C1 segment of cervical spinal cord (tissue), 14 donors: ENCODE data around the gene OSBP2.
A peak's percentile ranks its signal among the peaks of the same experiment; 100 is the strongest.

Experiments used
- DNase-seq, 14 donors: peaks; one replicate each; lab custom pipeline; 2025; lab: John Stamatoyannopoulos, UW

The OSBP2 gene

DNA sequence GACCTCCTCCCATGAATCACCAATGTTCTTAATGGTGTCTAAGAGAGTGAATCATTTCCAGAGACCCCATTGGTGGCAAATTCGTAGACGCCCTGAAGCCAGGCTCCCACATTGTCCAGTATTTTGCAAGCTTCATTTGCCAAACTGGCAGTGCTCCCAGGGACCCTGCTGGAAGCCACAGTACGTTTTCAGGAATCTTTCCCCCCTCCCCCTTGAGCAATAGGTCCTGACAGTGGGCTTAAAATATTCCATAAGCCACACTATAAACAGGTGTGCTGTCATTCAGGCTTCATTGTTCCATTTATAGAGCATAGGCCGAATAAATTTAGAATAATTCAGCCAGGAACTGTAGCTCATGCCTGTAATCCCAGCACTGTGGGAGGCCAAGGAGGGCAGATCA lies 148.6 kb downstream of the OSBP2 start:
- peak in 1 of 14 donors; percentile 24 for DNase-seq

DNA sequence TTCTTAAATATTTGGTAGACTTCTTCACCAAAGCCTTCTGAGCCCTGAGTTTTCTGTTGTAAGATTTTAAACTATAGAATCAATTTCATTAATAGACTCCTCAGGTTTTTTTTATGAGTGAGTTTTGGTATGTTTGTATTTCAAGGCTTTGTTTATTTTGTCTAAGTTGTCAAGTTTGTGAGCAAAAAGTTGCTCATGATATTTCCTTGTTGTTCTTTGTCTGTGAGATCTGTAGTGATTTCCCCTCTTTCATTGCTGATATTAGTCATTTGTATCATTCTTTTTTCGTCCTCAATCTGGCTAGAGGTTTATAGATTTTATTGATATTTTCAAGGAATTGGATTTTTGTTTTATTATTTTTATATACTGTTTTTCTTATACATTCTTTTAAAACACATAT lies 152.9 kb downstream of the OSBP2 start:
- DNase-seq = no peak

GRCh38 chr22:30855266-30855665 lies 160.6 kb downstream of the OSBP2 start:
- DNase-seq = no peak

- DNase-seq = no peak
These were observed 161.2 kb downstream of the OSBP2 start for GRCh38 chr22:30855677-30856518.

DNA sequence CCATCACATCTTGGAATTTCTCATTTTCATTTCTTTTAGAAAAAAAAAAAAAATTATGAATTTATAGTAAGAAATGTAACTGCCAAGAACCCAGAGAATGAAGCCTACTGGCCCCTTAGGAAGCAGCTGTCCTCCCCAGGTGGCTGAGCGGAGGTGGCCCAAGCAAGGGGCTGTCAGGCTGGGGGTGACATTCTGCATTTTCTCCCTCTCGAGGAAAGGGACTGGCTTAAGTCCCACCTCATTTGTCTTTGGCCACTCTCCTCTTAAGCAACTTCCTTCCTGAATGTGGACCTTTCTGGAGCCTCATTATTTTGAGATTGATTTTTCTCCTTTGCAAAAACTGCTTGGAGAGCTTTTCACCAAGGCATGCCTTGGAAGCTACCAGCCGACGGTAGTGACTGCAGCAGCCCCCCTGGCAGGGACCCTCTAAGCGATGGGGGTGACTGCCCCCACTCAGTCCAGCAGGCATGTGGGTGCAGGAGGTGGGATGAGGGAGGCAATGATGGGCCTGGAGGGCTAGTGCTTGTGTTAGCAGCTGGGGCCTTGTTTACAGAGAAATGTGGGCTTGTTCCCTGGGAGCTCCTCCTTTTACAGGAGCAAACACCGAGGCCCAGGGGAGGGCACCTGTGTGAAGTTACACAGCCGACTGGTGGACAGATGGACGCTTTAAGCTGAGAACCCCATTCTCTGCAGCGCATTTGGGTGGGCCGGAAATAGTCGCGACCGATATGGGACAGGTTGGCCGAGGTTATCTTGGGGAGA lies 162.2 kb downstream of the OSBP2 start:
- no peak for DNase-seq

DNA sequence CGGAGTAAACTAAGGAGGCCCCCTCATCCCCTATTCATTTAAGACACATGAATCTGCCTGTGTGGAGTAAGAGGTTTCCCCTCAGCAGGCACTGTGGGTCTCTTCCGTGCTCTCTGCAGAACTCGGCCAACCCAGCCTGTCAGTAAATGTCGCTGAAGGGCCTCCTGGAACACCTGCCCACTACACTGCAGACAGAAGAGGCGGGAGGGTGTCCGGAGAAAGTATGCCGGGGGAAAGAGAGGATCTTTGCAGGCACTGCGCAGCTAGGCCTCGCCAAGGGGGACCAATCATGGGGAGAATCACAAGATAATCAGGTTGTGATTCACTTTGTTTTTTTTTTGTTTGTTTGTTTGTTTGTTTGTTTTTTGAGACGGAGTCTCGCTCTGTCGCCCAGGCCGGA lies 163.1 kb downstream of the OSBP2 start:
- DNase-seq = no peak

DNA sequence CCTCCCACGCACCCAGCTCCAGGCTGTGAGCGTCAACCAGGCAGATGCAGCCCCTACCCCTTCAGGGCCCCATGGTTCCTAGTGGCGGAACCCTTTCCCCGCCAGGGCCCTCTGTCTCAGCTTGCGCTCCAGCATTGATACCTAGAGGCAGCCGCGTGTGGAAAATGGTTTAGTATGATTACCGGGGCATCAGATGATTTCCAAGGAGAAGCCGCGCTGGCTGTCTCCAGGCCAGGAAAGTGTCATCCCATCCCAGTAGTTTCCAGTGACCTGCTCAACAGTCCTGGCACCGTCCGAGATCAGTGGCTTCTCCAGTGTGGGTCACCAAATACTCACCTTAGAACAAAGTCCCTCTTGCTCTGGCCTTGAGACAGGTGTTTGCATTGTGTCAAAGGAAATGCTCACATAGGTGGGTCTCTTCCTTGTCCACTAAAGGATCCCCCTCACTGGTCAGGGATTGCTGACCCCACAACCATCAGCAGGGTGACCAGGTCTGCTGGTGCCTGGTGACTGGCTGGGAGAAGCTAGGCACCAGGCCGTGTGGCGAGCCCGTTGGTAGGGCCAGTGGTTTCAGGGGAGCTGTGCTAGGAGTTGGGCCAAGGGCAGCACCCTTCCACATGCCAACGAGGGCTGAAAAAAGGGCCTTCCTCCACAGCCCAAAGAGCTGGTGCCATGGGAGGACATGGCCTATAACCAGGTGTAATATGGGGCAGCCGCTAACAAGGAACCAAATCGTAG lies 164.5 kb downstream of the OSBP2 start:
- DNase-seq = no peak

DNA sequence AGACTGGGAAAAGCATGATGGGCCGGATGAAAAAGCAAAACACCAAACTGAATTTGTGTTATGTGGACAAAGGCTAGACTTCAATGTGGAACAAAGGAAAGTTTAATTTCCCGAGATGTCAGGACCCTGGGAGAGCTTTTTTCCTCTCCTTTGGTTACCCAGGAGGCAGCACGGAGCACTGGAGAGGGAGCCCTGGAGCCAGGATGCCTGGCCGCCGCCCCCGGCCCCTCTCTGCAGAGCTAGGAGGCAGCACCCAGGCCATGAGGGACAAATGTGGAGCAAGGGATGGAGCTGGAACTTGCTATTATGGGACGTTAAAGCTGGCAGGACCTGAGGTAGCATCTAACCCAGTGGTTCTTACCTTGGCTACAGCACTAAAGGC lies 165.0 kb downstream of the OSBP2 start:
- DNase-seq = no peak

GRCh38 chr22:30860176-30861105 lies 165.8 kb downstream of the OSBP2 start:
- no peak for DNase-seq

GRCh38 chr22:30861131-30861530 lies 166.5 kb downstream of the OSBP2 start:
- no peak for DNase-seq

DNA sequence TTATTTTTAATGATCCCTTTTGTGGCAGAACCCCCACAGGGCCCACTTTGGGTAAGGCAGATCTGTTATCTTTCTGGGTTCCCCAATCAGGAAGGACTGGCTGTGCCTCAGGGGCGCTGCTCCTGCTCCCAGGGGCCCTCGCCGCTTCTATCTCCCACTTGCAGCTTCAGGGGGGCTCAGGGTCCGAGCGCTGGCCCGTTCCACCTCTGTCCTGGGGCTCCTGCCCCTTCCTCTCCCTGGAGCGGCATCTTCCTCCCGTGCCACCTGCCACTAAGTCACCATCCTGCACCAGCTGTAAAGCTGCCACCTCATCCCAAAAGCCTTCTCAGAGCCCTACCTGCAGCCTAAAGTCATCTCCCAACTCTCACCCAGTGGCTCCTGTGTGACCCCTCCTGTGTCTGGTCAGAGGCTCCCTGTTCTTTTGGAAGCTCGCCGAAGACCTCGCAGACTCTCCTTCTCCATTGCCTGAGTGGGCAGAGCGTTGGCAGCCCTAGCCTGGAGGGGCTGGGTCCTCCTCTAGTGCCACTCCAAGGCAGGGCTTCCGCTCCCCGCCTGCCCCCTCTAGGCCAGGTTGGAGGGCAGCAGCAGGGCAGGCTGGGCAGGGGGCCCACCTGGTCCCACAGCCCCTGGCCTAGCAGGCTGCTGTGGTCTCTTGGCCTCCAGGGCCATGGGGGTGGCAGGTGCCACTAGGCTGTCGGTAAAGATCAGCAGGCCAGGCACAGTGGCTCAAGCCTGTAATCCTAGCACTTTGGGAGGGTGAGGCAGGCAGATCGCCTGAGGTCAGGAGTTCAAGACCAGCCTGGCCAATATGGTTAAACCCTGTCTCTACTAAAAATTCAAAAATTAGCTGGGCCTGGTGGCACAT lies 167.2 kb downstream of the OSBP2 start:
- no peak for DNase-seq

- DNase-seq = no peak
These were observed 168.6 kb downstream of the OSBP2 start for GRCh38 chr22:30863081-30863833.

DNA sequence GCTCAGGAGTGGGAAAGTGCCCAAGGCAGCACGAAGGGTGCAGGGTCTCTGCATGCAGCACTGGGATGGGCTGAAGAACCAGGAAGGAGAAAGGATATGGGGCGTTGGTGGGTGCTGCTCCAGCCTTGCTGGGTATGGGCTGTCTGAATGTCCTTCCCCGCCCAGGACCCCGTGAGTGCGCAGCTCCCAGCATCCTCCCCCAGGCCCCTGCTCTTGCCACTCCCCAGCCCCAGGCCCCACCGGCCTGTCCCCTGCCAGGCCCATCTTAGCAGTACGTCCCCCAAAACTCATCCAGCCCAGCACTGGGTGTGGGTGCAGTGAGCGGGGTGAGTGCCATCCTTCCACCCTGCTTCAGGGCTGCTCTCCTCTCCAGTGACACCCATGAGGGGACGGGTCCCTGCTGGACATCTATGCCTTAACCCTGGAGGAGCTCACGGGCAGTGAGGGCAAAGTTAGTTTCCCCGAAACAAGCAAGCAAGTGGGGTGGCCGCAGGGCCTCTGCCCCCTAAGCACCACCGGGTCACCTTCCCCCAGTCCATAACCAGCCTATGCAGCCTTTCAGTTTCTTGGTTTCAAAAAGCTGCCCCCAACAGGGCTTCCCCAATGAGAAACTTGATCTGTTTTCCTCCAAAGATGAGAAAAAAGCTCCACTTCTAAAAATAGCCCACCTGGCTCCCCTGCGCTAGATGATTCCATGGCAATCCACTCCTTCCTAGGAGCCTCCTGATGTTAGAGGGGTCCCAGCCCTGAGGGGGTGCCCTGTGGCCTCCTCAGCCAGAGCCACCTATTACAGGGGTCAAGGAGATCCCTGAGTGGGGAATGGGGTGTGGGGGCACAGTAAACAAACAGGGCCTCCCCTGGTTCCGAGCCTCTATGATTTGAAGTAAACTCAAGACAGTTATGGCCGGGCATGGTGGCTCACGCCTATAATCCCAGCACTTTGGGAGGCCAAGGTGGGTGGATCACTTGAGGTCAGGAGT lies 170.1 kb downstream of the OSBP2 start:
- DNase-seq = no peak

DNA sequence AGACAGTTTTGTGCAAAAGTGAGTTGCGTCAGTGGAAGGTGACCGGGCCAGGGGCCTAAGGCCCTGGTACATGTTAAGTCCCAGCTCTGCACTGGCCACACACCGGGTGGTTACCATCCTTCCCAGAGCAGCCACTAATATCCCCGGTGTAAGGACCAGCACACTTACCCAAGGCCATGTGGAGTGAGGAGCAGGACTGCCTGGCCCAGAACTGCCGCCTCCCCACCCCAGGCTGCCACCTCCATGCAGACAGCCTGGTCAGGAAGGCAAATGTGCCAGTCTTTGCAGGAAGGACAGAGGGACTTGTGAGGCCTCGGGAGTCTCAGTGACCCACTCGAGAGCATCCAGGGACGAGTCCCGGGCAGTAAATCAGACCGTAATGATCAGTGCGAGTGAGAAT lies 171.0 kb downstream of the OSBP2 start:
- DNase-seq = no peak

DNA sequence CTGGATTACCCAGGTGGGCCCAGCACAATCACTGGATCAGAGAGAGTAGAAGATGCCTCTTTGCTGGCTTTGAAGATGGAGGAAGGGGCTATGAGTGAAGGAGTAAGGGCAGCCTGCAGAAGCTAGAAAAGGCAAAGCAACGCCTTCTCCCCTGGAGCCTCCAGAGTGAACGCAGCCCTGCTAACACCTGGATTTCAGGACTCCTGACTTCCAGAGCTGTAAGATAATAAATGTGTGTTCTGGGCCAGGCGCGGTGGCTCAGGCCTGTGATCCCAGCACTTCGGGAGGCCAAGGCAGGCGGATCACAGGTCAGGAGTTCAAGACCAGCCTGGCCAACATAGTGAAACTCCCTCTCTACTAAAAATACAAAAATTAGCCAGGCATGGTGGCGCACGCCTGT lies 171.5 kb downstream of the OSBP2 start:
- no peak for DNase-seq

GRCh38 chr22:30866811-30867271 lies 172.2 kb downstream of the OSBP2 start:
- no peak for DNase-seq

- no peak for DNase-seq
These were observed 173.3 kb downstream of the OSBP2 start for GRCh38 chr22:30867746-30868662.
